ENCODE measurements around the gene GPC3. TPM values are rescaled to one million over a fixed set of nuclear protein-coding genes. Genes with fewer than 3 reads are reported as not detected.
A peak's percentile ranks its signal among the peaks of the same experiment; 100 is the strongest.

Gene GPC3
- total RNA-seq, 2 experiments from 2014 or later: 0.25 to 0.59 TPM

GRCh38 chrX:133988010-133988409 is 2.6 kb upstream of the GPC3 start:
- Mint-ChIP-seq H3K27me3 (peaks cover 12% of the 10 kb centered on the region), H3K27ac (no peak overlapping the region), H3K4me1 (ENCODE audit: low read depth) (peaks cover 5% of the 10 kb centered on the region), H3K36me3 (ENCODE audit: low read depth) (no peaks in the 10 kb centered on the region), H3K9me3 (no peaks in the 10 kb centered on the region), H3K4me3 (no peak overlapping the region)
- Histone ChIP-seq H3K27me3 (ENCODE audit: control insufficient read depth in 1 of 2, insufficient read depth in 2 of 2, low read length in 2 of 2) (peaks cover 9 to 12% of the 10 kb centered on the region in 2 experiments), H3K27ac (ENCODE audit: low read depth in 1 of 2, low read length in 2 of 2) (no peak overlapping the region), H3K9me3 (ENCODE audit: control insufficient read depth in 1 of 2, insufficient read depth in 1 of 2, low read length in 2 of 2) (no peaks in the 10 kb centered on the region), H3K4me3 (ENCODE audit: low read length) (no peak overlapping the region), H3K36me3 (ENCODE audit: insufficient read depth, low read length) (no peaks in the 10 kb centered on the region), H3K4me1 (ENCODE audit: insufficient read depth, low read length) (peaks cover 21% of the 10 kb centered on the region)
- TF ChIP-seq CTCF (IDR thresholded peaks at IDR 0.05): no peak
- intact Hi-C loops (cut with DNase I, micrococcal nuclease): no loop called here
- no peak for DNase-seq
- ATAC-seq (ENCODE audit: poor library complexity): no peak
- POLR2A ChIA-PET: no interaction called here
- CTCF ChIA-PET: no interaction called here

GRCh38 chrX:133987188-133987587 is 1.8 kb upstream of the GPC3 start:
- intact Hi-C loops (cut with DNase I, micrococcal nuclease): no loop called here
- ChIA-PET POLR2A (no interaction called here), CTCF (no interaction called here)
- Mint-ChIP-seq H3K27ac (no peak overlapping the region), H3K36me3 (ENCODE audit: low read depth) (no peaks in the 10 kb centered on the region), H3K4me1 (ENCODE audit: low read depth) (peaks cover 5% of the 10 kb centered on the region), H3K27me3 (peaks cover 20% of the 10 kb centered on the region), H3K9me3 (no peaks in the 10 kb centered on the region), H3K4me3 (peak overlapping the region; percentile 17)
- Histone ChIP-seq H3K4me1 (ENCODE audit: insufficient read depth, low read length) (peaks cover 21% of the 10 kb centered on the region), H3K27ac (ENCODE audit: low read depth in 1 of 2, low read length in 2 of 2) (no peak overlapping the region), H3K27me3 (ENCODE audit: control insufficient read depth in 1 of 2, insufficient read depth in 2 of 2, low read length in 2 of 2) (peaks cover 12 to 17% of the 10 kb centered on the region in 2 experiments), H3K36me3 (ENCODE audit: insufficient read depth, low read length) (no peaks in the 10 kb centered on the region), H3K9me3 (ENCODE audit: control insufficient read depth in 1 of 2, insufficient read depth in 1 of 2, low read length in 2 of 2) (no peaks in the 10 kb centered on the region), H3K4me3 (ENCODE audit: low read length) (no peak overlapping the region)
- DNase-seq (no peak), ATAC-seq (ENCODE audit: poor library complexity) (no peak)
- TF ChIP-seq CTCF (IDR thresholded peaks at IDR 0.05): no peak

GRCh38 chrX:133985967-133986683 is 731 bp upstream of the GPC3 start:
- no peak for TF ChIP-seq CTCF (IDR thresholded peaks at IDR 0.05)
- Mint-ChIP-seq H3K9me3 (no peaks in the 10 kb centered on the region), H3K27me3 (peaks cover 21% of the 10 kb centered on the region), H3K4me3 (peak overlapping the region; percentile 54), H3K27ac (no peak overlapping the region), H3K4me1 (ENCODE audit: low read depth) (peaks cover 5% of the 10 kb centered on the region), H3K36me3 (ENCODE audit: low read depth) (no peaks in the 10 kb centered on the region)
- H3K36me3 ChIP-seq (ENCODE audit: insufficient read depth, low read length): no peaks in the 10 kb centered on the region
- H3K4me3 ChIP-seq (ENCODE audit: low read length): peak overlapping the region; percentile 26
- H3K27me3 ChIP-seq (ENCODE audit: control insufficient read depth in 1 of 2, insufficient read depth in 2 of 2, low read length in 2 of 2): peaks cover 12 to 19% of the 10 kb centered on the region in 2 experiments
- CTCF ChIA-PET: no interaction called here
- intact Hi-C loops (cut with DNase I, micrococcal nuclease): no loop called here
- peaks cover 21% of the 10 kb centered on the region for H3K4me1 ChIP-seq (ENCODE audit: insufficient read depth, low read length)
- DNase-seq: no peak
- ATAC-seq (ENCODE audit: poor library complexity): no peak
- POLR2A ChIA-PET: no interaction called here
- no peaks in the 10 kb centered on the region for H3K9me3 ChIP-seq (ENCODE audit: control insufficient read depth in 1 of 2, insufficient read depth in 1 of 2, low read length in 2 of 2)
- no peak overlapping the region for H3K27ac ChIP-seq (ENCODE audit: low read depth in 1 of 2, low read length in 2 of 2)

All from CD4-positive, alpha-beta T cell (primary cell).